Stomach (tissue), 4 donors: ENCODE results near the gene TLR9.

ENCODE experiments used
- CTCF ChIP-seq, 7 experiments: fragments of 450-650 bp in 4 of 7; fragments of 200-600 bp in 3 of 7; sonication (generic) in 3 of 7; IDR thresholded peaks; one replicate each; pipeline ENCODE4 v1.5.1; 2016 to 2019; ENCODE audit warnings: antibody characterized with exemption in 7 of 7, control low read depth in 2 of 7, mild to moderate bottlenecking in 1 of 7
- EP300 ChIP-seq: sonication (generic); formaldehyde crosslinking; IDR thresholded peaks from one replicate; pipeline ENCODE4 v1.6.1; 2017; ENCODE audit warnings: antibody characterized with exemption
- POLR2A ChIP-seq, 4 donors: fragments of 450-650 bp; IDR thresholded peaks; one replicate each; pipeline ENCODE4 v1.6.1; 2016; ENCODE audit warnings: antibody characterized with exemption in 4 of 4, control low read depth in 2 of 4, mild to moderate bottlenecking in 1 of 4, moderate library complexity in 1 of 4
- POLR2AphosphoS5 ChIP-seq, 3 donors: sonication (generic); formaldehyde crosslinking; IDR thresholded peaks; one replicate each; pipeline ENCODE4 v1.6.1; 2016; ENCODE audit warnings: antibody characterized with exemption in 3 of 3

DNA sequence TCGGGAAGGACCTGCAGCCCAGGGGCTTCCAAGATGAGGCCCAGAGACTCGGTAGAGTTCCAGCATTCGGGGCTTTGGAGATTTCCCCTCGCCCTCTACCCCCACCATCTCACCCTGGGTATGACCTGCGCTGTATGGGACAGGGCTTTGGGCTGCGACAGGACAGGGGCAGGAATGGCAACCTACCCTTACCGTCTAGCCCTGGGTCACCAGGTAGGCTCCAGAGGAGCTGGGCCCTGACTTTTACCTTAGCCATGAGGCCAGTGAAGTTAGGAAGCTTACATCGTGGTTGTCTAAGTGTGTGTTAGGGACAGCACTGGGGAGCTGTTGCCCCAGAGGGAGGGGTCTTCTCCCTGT lies 20.8 kb upstream of the TLR9 start:
- TF ChIP-seq CTCF (IDR thresholded peaks at IDR 0.05) (no peak), POLR2A (IDR thresholded peaks at IDR 0.05) (no peak), EP300 (no peak), POLR2AphosphoS5 (IDR thresholded peaks at IDR 0.05) (no peak)
